AG10803 (cell line): ENCODE data around the gene NSMCE1.
A peak's percentile ranks its signal among the peaks of the same experiment; 100 is the strongest.

Experiments used
- DNase-seq: peaks from one replicate; pipeline ENCODE4 v3.0.0; 2010; ENCODE audit warnings: low read depth
- H3K4me3 ChIP-seq: 2 replicates; pipeline ENCODE4 v1.5.1; 2011; ENCODE audit warnings: mild to moderate bottlenecking, low read length, control low read depth
- CTCF ChIP-seq: conservative IDR thresholded peaks from 2 replicates; pipeline ENCODE4 v1.5.1; 2011; ENCODE audit warnings: mild to moderate bottlenecking, low read length, control low read depth, inconsistent platforms

NSMCE1 gene

DNA sequence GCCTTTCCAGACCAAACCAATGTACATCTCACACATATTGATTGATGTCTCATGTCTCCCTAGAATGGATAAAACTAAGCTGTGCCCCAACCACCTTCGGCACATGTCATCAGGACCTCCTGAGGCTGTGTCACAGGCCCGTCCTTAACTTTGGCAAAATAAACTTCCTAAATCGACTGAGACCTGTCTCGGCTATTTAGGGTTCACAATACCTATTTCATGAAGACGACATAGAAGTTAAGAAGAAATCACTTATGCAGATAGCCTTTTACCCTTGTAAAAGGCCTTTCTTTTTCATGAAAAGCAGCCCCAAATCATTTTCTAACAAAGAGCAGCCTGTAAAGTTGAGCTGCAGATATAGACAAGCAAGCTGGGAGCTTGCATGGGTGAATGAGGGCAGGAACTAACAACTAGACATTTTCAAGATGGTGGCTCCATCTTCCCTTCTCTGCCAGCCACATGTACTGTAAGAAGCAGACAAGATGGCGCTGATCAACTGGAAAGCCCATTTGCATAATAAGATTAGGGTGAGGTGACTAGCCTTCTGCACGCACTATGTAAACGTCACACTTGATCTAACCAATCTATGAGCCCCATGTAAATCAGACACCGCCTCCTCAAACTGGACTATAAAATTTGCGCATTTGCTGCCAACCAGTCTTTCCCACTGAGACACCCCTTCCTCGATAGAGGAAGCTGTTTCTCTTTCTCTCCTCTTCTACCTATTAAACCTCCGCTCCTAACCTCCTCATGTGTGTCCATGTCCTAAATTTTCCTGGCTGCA, 69.9 kb downstream of the NSMCE1 start:
- no peak for TF ChIP-seq CTCF
- no peak overlapping the region for H3K4me3 ChIP-seq
- no peak for DNase-seq

DNA sequence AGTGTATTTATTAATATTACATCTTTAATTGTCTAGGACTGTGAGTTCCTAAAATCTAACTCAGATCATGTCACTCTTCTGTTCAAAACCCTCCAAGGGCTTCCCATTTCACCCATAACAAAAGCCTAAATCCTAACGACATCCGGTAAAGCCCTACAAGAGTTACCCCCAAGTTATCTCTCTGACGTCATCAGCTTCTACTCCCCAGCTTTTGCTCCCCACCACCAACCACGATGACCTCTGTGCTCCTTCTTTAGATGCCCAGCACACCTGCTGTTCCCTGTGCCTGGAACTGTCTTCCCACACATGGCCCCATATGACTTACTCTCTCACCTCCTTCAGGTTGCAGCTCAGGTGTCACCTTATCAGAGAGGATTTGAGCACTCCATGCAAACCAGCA, 71.6 kb downstream of the NSMCE1 start:
- no peak for TF ChIP-seq CTCF
- no peak overlapping the region for H3K4me3 ChIP-seq
- DNase-seq = no peak

DNA sequence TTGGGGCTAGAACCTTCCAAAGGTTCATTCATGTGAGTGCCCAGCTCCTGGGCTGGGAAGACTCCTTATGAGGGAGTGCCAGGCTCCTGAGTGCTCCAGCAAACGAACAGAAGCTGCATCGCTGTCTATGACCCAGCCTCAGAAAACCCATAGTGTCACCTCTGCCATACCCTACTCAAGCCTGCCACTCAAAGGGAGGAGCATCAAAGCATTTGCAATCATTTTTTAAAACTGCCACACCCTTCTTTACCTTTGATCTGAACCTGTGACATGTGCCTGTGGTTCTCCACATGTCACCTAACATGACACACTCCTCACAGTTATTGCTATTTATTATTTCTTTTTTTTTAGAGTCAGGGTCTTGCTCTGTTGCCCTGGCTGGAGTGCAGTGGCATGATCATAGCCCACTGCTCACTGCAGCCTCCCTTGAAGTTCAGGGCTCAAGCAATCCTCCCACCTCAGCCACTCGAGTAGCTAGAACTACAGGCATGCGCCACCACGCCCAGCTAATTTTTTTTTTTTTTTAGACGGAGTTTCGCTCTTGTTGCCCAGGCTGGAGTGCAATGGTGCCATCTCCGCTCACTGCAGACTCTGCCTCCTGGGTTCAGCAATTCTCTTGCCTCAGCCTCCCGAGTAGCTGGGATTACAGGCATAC, 72.5 kb downstream of the NSMCE1 start:
- TF ChIP-seq CTCF = no peak
- DNase-seq = no peak
- no peak overlapping the region for H3K4me3 ChIP-seq

DNA sequence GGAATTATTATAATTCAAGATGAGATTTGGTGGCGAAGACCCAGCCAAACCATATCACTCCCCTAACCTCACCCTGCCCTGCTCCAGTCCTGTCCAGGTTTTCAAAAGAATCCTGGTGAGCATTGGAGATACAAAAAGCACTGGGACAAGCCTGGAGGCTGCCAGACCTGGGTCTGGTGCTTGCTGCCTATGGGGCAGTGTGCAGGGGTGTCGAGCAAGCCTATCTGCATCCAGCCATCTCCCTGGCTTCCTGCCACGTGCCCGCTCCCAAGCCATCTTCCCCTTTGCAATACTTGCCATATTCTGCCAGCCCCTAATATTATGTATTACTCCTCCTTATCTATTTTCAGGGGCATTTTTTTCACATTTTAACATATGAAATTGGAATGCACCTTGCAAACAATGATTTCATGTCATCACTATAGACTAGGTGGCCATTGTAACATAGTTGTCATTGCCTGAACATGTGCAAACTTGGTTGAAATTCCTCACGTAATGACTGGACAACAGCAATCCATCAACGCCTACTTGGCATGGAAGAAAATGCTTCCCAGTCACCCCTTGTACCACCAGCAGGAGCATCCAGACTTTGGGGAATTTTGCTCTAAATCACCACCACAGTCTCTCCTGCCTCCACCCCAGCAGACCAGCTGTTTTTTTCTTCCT, 73.4 kb downstream of the NSMCE1 start:
- no peak overlapping the region for H3K4me3 ChIP-seq
- DNase-seq = peak; percentile 6
- no peak for TF ChIP-seq CTCF

- H3K4me3 ChIP-seq = no peak overlapping the region
- peak; percentile 11 for TF ChIP-seq CTCF
- DNase-seq = no peak
These were observed 75.1 kb downstream of the NSMCE1 start for GRCh38 chr16:27193300-27193990.

DNA sequence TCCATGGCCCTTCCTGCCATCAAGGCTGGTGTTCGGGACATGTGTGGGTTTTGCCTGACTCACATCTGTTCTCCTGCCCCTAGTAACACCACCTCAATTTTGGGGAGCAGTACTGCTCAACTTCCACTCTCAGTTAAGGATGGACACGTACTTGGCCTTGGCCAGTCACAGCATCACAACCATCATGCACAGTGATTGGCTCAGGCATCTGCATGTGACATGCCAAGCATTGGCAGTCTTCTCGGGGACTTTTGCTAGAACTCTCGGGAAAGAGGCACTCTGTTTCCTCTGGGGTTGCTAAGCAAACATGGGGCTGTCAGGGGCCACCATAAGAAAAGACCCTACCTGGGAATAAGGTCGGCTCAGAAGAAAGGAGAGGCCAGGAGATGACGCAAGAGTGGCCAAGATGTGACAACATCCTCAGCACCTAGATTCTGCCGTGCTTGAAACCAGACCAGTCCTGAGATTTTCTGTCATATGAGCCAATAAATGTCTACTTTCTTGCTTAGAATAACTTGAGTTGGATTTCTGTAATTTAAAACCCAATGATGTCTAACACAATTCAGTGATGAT, 77.1 kb downstream of the NSMCE1 start:
- TF ChIP-seq CTCF = no peak
- H3K4me3 ChIP-seq = no peak overlapping the region
- no peak for DNase-seq
